ENCODE data around the gene KCNMA1.

Gene KCNMA1

GRCh38 chr10:77024461-77024860 lies 613.1 kb downstream of the KCNMA1 start:
- no peak for DNase-seq

DNA sequence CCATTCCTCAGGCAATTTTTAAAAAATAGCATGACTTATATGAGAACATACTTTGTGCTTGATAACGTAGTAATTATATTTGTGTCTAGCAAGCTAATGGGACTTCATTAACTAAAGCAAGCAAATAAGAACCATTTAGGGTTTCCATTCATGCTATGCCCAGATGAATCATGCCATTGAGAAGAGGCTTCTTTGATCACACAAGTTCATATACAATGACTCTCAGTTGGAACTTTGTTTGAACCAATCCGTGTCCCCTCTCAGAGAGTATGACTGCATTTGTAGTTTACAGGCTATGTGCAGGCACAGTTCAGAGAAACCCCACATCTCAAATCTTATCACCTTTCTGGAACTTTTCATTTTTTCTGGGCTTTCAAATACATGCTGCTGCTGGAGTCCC lies 614.2 kb downstream of the KCNMA1 start:
- no peak for DNase-seq

GRCh38 chr10:77022671-77023070 lies 614.9 kb downstream of the KCNMA1 start:
- no peak for DNase-seq

- DNase-seq, result no peak
These were observed 615.6 kb downstream of the KCNMA1 start for GRCh38 chr10:77021966-77022490.

DNA sequence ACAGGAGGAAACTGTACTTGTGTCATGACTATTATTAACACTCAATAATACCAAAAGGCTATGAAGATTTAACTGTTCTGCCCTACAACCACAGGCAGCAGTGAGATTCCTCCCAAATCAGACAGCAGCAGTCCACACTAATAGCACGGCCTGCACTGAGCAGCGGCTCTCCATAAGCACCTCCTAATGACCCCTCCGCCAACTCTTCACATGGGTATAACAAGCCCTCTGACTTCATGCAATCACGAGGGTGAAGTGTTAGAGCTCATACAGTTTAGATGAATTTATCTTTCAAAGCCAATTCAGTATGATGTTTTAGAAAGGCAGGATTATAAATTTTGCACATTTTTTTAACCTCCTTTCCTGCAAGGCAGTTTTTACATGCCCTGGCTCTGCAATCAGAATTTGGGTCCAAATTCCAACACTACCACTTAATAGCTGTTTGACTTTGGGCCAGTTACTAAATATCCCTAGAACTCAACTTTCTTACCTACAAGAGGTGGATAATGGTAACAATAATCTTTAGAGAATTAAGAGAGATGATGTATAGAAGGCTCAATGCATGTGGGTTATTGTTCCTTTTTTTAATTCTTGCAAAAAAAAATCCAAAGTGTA lies 617.1 kb downstream of the KCNMA1 start:
- no peak for DNase-seq

DNA sequence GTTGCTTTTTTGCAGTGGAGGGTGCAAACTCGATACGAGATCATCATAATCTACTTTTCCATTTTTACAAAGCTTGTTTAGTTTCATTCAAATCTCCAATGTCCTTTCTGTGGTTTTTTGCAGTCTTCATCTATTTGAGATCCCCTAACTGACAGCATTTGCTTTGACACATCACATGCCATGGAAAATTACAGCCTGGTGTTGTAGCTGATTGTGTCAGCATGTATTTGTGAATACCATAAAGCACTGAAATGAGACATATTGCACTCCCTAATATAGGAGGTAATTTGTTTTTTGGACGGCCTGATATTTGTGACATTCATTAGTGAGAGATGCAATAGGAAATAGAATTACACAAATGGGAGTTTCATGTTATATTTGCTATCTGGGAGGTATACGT lies 620.8 kb downstream of the KCNMA1 start:
- DNase-seq, result no peak

DNA sequence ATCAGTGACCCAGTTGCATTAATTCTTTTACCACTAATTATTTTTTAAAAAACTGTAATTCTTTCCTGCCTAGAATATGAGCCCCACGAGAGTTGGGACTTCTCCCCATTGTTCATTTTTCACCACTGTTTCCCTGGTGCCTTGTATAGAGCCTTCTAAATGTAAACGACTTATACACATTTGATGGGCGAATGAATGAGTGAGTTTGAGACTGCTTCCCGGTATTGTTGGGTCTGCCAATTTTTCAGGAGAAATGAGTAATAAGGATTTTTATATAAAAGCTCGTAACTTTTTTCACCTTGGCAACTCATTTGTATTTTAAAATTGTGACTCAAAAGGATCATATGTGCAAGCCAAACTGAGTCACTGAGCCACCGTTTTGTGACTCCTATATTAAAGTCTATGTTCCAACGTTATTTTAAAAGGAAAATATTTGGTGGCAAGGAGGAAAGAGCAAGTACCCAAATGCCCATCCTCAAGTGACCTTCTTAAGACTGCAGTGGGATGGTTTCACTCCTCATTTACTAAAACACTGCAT lies 621.3 kb downstream of the KCNMA1 start:
- no peak for DNase-seq

GRCh38 chr10:77015360-77015759 lies 622.2 kb downstream of the KCNMA1 start:
- no peak for DNase-seq

GRCh38 chr10:77012812-77013500 lies 624.7 kb downstream of the KCNMA1 start:
- DNase-seq, result no peak

GRCh38 chr10:77011874-77012811 lies 625.5 kb downstream of the KCNMA1 start:
- DNase-seq, result no peak

DNA sequence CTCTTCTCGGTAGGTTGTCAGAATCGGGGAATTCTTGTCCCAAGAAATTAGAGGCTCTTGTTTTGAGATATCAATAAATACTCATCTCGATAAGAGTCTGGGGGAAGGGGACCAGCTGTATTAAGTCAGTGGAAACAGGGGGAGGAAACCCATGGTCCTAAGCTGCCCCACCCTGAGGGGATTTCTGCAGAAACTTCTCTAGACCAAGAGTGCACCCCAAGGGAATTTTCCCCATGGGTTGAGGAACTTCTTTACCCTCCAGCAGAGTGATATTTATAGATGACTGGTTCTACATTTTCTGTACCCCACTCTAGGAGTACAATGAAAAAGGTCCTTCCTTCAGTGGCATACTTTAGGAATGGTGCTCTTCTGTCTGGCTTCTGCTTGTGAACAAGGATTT lies 627.2 kb downstream of the KCNMA1 start:
- no peak for DNase-seq

DNA sequence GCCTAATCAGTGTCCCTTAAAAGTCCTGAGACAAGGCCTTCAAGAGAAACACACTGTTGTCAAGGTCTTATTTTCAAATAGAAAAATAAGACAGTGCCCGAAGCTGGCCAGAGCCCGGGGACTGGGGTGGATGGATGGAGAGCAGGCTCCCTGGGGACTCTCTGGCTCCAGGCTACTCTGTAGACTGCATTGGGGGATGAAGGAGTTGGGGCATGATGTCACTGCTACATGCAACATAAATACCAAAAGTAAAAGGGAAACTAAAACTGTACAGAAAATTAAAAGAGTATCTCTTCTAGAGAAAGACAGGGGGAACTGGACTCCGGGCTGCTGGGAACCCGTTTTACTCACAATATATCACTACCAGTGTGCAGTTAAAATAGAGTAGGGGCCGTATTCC lies 629.8 kb downstream of the KCNMA1 start:
- DNase-seq, result no peak

DNA sequence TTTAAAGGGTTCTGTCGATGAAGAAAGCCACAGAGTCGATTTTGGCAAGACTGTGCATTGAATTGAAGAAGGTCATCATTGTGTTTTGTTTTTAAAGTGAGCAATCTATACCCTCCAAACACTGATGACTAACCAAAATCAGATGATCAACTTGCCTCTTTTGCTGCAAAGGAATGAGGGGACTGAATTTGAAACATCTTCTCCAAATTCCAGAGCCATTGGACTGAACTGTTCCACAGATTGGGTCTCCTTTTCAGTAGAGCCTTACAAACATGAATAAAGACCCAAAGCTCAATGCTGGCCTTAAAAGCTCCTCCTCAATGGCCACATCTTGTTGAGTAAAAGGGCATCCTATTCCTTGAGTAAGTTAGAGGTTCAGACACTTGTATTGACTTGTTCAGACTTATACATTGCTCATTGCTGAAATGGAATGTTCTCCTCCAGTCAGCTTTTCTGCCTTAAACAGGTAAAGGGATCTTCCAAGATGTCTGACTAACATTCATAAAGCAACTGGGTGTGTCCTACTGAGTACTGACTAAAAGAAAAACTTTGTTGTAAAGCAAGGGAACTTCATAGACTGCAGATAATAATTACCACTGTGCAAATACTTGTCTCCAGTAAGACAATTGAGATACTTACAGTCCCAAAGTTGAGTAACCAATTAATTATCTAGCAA lies 630.6 kb downstream of the KCNMA1 start:
- DNase-seq, result no peak

DNA sequence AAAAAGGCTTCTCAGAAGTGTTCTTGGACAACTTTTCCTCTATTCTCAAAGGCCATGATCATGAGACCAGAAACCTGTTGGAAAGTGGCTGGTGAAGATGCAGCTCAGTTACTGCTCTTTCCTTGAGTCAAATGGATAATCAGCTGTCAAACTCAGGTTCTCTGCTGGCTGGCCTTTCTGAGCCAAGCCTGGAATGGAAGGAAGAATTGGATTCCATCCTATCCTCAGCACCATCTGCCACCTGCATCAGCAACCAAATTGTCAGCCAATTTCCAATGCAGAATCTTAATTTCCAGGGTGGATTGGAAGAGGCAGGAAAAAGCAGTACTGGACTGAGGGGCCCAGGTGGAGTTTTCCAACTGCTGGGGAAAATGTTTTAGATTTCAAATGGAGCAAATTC lies 631.7 kb downstream of the KCNMA1 start:
- DNase-seq, result no peak

DNA sequence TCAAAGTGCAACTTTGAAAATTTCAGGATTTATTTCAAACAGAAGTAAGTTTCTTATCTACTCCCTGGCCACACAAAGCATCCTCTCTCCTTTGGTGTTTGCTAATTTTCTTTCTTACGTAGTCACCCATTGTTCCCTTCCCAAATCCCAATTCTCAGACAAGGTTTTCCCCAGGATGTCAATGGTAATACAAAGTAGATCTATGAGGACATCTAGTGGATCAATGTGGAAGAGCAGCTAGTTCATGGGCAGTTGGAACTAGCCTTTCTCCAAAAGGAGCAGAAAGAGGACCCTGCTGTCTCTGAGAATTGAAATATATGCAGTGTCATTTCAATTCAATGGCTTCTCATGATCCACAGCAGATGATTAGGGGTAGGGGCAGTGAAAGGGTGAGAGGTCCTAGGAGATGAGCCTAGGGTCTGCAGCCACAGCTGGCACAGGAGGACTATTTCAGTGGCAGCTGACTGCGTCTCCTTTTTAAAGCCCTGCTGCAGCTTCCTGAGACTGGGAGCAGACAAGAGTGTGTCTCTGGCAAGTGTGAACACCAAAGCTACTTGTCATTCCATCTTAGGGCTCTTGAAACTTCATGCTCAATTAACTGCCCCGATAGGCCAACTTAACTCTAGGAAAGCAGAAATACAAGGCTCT lies 632.6 kb downstream of the KCNMA1 start:
- no peak for DNase-seq

DNA sequence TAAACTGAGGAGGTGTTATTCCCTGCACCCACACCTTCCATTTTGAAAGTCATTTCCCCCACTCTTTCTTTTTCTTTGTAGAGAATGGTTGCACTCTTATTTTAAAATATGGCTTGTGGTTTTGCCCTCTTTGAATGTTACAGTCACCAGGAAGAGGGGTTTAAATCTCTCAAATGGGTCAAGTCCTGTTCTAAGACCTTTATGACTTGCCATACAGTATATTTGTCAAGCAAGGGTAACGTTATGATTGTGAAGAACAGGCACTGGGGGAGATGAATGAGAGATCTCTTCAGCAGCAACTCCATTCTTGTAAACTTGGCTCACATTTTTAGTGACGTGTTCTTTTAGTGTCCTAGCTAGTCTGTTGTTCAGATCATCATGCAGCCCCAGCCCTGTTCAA lies 634.7 kb downstream of the KCNMA1 start:
- no peak for DNase-seq

GRCh38 chr10:77001206-77001605 lies 636.4 kb downstream of the KCNMA1 start:
- no peak for DNase-seq

DNA sequence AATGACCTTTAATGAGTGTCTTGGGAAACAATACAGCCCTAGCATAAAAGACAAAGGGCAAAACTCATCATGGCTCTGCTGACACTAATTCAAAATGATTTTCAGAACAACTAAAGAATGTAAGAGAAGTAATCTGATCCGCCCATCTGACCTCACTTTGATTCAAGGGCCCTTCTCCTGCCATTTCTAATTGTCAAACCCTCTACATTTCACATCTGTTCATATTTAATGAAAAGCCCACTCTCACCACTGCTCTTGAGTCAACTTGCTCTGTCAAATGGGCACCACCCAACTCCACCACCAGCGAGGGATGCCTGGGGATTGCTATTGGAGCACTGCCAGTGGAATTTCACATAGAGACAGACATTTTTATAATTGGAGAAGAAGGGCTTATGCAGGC lies 639.2 kb downstream of the KCNMA1 start:
- DNase-seq, result peak; percentile 61

DNA sequence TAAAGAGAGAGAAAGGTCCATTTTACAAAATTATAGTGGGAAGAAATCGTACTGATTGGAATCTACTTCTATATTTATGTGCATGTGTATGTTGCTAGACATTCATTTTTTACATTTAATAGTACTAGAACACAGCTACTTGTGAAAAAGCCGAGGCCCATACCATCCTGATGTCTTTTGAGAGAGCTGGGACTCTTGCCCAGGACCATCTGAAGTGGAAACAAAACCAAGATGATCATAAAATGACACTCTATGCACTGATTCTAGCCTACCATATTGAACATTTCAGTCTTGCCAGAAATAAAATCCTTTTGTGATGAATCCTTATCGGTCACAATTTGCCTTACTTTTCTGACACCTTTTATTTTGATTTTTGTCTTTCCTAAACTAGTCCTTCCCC lies 640.0 kb downstream of the KCNMA1 start:
- DNase-seq, result no peak

DNA sequence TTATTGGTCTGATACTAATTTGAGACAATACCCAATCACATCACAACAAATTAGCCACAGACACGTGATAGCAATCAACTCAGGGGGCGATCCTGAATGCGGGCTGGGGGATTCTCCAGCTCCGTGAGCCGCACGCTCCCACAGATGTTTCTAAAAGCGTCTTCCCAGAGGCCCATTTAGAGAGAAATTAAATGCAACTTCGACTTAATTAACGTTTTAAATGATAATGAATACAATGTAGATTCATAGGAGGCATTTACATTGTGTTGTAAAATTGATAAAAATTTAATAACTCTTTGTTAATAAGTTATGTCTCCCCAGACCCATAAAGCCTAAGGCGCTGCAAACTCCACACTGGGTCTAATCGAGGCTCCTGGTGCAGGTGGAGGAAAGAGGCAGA lies 642.6 kb downstream of the KCNMA1 start:
- DNase-seq, result no peak

DNA sequence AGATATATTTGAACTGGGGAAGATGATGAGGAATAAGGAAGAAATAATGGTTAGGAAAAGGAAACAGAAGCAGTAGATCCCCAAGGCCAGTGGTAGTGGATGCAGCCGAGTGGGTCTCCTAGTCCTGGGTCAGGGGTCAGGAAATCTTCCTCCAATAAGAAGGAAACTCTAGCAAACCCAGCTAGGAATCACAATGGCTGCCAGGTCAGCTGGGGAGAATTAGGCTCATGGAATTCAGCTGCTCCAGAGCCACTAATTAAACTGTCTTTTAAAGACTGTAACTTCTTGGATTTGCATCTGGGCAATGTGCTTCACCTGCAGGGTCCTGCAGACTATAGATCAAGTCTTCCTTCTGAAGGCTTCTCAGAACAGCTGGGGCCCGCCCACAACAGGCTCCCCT lies 644.4 kb downstream of the KCNMA1 start:
- DNase-seq, result no peak

DNA sequence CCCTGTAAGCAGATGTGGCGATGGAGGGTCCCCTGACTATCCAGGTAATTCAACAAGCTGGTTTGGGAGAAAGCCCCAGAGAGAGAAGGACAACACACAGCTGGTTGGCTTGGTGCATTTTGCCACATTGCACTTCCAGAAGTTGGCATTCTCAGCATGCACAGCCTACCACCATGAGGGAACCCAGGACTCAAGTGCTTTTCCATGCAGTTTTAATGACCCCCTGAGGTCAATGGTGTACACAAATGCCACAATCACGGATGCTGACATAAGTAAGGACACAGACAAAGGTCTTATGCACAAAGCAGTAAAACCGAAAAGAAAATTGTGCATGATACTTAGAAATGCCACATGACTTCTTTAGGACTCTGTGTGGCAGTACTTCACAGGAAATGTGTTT lies 645.1 kb downstream of the KCNMA1 start:
- DNase-seq, result no peak

Data from COR-L47 (cell line).